Keratinocyte (primary cell): Measurements from ENCODE around the gene C4orf17. TPM values are rescaled to one million over a fixed set of nuclear protein-coding genes. Genes with fewer than 3 reads are reported as not detected.

Experiments used
- DNase-seq: peaks from one replicate; pipeline ENCODE4 v3.0.0-alpha.2; 2011; ENCODE audit warnings: low read depth, missing footprints, low spot score
- FAIRE-seq: peaks from 2 replicates; lab custom pipeline; 2011; peaks lifted over from hg19 to GRCh38; lab: Jason Lieb, UNC
- H2AFZ ChIP-seq: 2 replicates; pipeline ENCODE4 v1.6.0; 2012; ENCODE audit warnings: low read length, control low read depth, inconsistent platforms; ENCODE audit not compliant: control insufficient read depth
- H3K27ac ChIP-seq: 2 replicates; pipeline ENCODE4 v1.5.1; 2011; ENCODE audit warnings: low read length; ENCODE audit not compliant: control insufficient read depth, insufficient read depth
- H3K27me3 ChIP-seq: 3 replicates; pipeline ENCODE4 v1.6.0; 2011; ENCODE audit warnings: low read length; ENCODE audit not compliant: control insufficient read depth, insufficient read depth; ENCODE audit errors: extremely low read depth
- H3K36me3 ChIP-seq, 2 experiments: 2 replicates in 1 of 2; 3 replicates in 1 of 2; pipeline ENCODE4 v1.5.1; 2011; ENCODE audit warnings: low read length in 2 of 2, mild to moderate bottlenecking in 1 of 2; ENCODE audit not compliant: control insufficient read depth in 2 of 2, insufficient read depth in 2 of 2; ENCODE audit errors: extremely low read depth in 1 of 2
- H3K4me1 ChIP-seq: 3 replicates; pipeline ENCODE4 v1.5.1; 2011; ENCODE audit warnings: low read length; ENCODE audit not compliant: control insufficient read depth, insufficient read depth; ENCODE audit errors: extremely low read depth
- H3K4me2 ChIP-seq: 3 replicates; pipeline ENCODE4 v1.6.0; 2011; ENCODE audit warnings: low read depth, low read length; ENCODE audit not compliant: control insufficient read depth, insufficient read depth; ENCODE audit errors: extremely low read depth
- H3K4me3 ChIP-seq, 3 experiments: fragments of 200-600 bp in 1 of 3; sonication (generic) in 1 of 3; 2 replicates in 2 of 3; 3 replicates in 1 of 3; pipeline ENCODE4 v1.5.1; 2011 to 2016; ENCODE audit warnings: low read length in 3 of 3, mild to moderate bottlenecking in 3 of 3, control low read depth in 2 of 3, inconsistent platforms in 1 of 3, low read depth in 1 of 3, mixed read lengths in 1 of 3, mixed run types in 1 of 3, moderate library complexity in 1 of 3; ENCODE audit not compliant: control insufficient read depth in 2 of 3, insufficient read depth in 2 of 3; ENCODE audit errors: extremely low read depth in 1 of 3
- H3K79me2 ChIP-seq: 2 replicates; pipeline ENCODE4 v1.6.0; 2012; ENCODE audit warnings: low read length; ENCODE audit not compliant: control insufficient read depth, insufficient read depth
- H3K9ac ChIP-seq: 3 replicates; pipeline ENCODE4 v1.6.0; 2011; ENCODE audit warnings: low read length; ENCODE audit not compliant: control insufficient read depth, insufficient read depth; ENCODE audit errors: extremely low read depth
- H3K9me1 ChIP-seq: 3 replicates; pipeline ENCODE4 v1.6.0; 2011; ENCODE audit warnings: low read length; ENCODE audit not compliant: control insufficient read depth, insufficient read depth; ENCODE audit errors: extremely low read depth
- H3K9me3 ChIP-seq: 2 replicates; pipeline ENCODE4 v1.5.1; 2012; ENCODE audit warnings: low read depth, low read length; ENCODE audit not compliant: control insufficient read depth
- H4K20me1 ChIP-seq: 3 replicates; pipeline ENCODE4 v1.6.0; 2011; ENCODE audit warnings: low read length; ENCODE audit not compliant: control insufficient read depth, insufficient read depth; ENCODE audit errors: extremely low read depth
- CTCF ChIP-seq, 3 experiments: IDR thresholded peaks in 1 of 3; conservative IDR thresholded peaks in 1 of 3; optimal IDR thresholded peaks in 1 of 3; 2 replicates in 2 of 3; 3 replicates in 1 of 3; pipeline versions ENCODE3 to v1.5.1; 2011; ENCODE audit warnings: low read length in 3 of 3, mild to moderate bottlenecking in 3 of 3, moderate library complexity in 2 of 3, control low read depth in 1 of 3, inconsistent platforms in 1 of 3; ENCODE audit not compliant: insufficient read depth in 2 of 3; ENCODE audit errors: extremely low read depth in 1 of 3
- EZH2 ChIP-seq: IDR thresholded peaks from one replicate; pipeline ENCODE4 v1.6.1; 2012; ENCODE audit warnings: inconsistent platforms, mild to moderate bottlenecking, low read length, moderate library complexity
- dilution Hi-C: fragments of 300-500 bp; cut with MboI; formaldehyde crosslinking; loops from one replicate; pipeline ENCODE4 v1.7.0; 2020; ENCODE audit warnings: low sequenced_read_pairs; ENCODE audit not compliant: extremely low pct_ligation_motif_present
- polyA plus RNA-seq, 5 experiments: library from polyadenylated mRNA; depleted of rRNA in 3 of 5; stranded (reverse) in 3 of 5; stranded (forward) in 1 of 5; unstranded in 1 of 5; fragments of >200 nt; gene quantifications; 1 replicate in 1 of 5; 2 replicates in 3 of 5; 3 replicates in 1 of 5; pipeline versions ENCODE4 v1.2.1 to v1.2.3, GENCODE V29; 2011 to 2012; ENCODE audit warnings: missing spikeins in 2 of 5, low read depth in 1 of 5, low replicate concordance in 1 of 5

The C4orf17 gene
- polyA plus RNA-seq, 1 donor (not counting 4 experiments of a cell fraction or from before 2014, with no cell fraction given), result not detected

DNA sequence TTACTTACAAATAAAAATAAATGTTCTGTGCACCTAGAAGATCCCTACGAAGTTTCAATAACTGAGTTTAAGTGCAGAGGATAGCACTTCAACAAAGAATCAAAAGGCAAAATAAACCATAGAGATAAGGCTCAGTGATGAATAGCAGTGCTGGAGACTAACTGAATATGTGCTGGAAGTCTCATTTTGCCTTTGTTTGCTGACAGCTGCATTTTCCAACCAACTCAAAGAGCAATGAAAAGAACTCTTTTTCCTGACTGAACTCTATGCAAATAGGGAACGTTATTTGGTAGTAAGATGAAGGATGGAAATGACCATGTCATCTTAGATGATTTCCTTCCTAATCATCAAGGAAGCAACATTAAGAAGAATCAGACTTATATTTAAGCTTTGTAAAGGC is 42.9 kb upstream of the C4orf17 start:
- Histone ChIP-seq H3K27ac (no peak overlapping the region), H3K36me3 (no peaks in the 10 kb centered on the region), H3K4me1 (no peaks in the 10 kb centered on the region), H3K4me3 (no peak overlapping the region), H3K9me1 (no peaks in the 10 kb centered on the region), H4K20me1 (no peaks in the 10 kb centered on the region), H3K9me3 (no peaks in the 10 kb centered on the region), H3K9ac (no peak overlapping the region), H3K27me3 (no peaks in the 10 kb centered on the region), H2AFZ (no peak overlapping the region), H3K4me2 (no peak overlapping the region), H3K79me2 (no peaks in the 10 kb centered on the region)
- TF ChIP-seq CTCF (optimal IDR thresholded peaks at IDR 0.05 in 1 of 3, IDR thresholded peaks at IDR 0.05 in 1 of 3, conservative IDR thresholded peaks at IDR 0.05 in 1 of 3; ENCODE audit: extremely low read depth in 1 of 3, insufficient read depth in 2 of 3, low read length in 3 of 3) (no peak), EZH2 (no peak)
- FAIRE-seq, result no peak
- DNase-seq, result no peak
- dilution Hi-C loops, result no loop called here

DNA sequence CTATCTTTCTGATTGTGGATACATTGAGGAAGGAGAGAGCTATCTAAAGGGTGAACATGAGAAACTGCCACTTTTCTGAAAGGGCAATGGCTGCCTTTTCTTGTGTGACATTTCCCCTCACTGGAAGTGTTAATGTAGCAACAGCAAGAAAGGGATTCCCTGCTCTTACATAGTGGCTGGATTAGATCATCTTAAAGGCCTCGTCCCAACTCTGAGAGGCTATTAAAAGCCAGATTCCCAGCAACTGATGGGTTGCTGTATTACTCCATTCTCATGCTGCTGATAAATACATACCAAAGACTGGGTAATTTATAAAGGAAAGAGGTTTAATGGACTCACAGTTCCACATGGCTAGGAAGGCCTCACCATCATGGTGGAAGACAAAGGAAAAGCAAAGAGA is 41.9 kb upstream of the C4orf17 start:
- Histone ChIP-seq H3K27ac (no peak overlapping the region), H2AFZ (no peak overlapping the region), H3K79me2 (no peaks in the 10 kb centered on the region), H4K20me1 (no peaks in the 10 kb centered on the region), H3K4me1 (peaks cover 3% of the 10 kb centered on the region), H3K4me2 (no peak overlapping the region), H3K27me3 (no peaks in the 10 kb centered on the region), H3K36me3 (no peaks in the 10 kb centered on the region), H3K9ac (no peak overlapping the region), H3K9me1 (no peaks in the 10 kb centered on the region), H3K4me3 (no peak overlapping the region), H3K9me3 (no peaks in the 10 kb centered on the region)
- no peak for FAIRE-seq
- dilution Hi-C loops, result no loop called here
- no peak for TF ChIP-seq EZH2
- TF ChIP-seq CTCF (optimal IDR thresholded peaks at IDR 0.05 in 1 of 3, IDR thresholded peaks at IDR 0.05 in 1 of 3, conservative IDR thresholded peaks at IDR 0.05 in 1 of 3; ENCODE audit: extremely low read depth in 1 of 3, insufficient read depth in 2 of 3, low read length in 3 of 3), result no peak
- no peak for DNase-seq
